ENCODE measurements around the gene CDH3.

Gene CDH3

DNA sequence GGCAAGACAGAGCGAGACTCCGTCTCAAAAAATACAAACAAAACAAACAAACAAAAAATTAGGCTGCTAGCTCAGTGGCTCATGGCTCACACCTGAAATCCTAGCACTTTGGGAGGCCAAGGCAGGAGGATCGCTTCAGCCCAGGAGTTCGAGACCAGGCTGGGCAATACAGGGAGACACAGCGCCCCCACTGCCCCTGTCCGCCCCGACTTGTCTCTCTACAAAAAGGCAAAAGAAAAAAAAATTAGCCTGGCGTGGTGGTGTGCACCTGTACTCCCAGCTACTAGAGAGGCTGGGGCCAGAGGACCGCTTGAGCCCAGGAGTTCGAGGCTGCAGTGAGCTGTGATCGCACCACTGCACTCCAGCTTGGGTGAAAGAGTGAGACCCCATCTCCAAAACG, 91.5 kb downstream of the CDH3 start:
- FAIRE-seq: no peak
- no peak for DNase-seq (ENCODE audit: low spot score)

DNA sequence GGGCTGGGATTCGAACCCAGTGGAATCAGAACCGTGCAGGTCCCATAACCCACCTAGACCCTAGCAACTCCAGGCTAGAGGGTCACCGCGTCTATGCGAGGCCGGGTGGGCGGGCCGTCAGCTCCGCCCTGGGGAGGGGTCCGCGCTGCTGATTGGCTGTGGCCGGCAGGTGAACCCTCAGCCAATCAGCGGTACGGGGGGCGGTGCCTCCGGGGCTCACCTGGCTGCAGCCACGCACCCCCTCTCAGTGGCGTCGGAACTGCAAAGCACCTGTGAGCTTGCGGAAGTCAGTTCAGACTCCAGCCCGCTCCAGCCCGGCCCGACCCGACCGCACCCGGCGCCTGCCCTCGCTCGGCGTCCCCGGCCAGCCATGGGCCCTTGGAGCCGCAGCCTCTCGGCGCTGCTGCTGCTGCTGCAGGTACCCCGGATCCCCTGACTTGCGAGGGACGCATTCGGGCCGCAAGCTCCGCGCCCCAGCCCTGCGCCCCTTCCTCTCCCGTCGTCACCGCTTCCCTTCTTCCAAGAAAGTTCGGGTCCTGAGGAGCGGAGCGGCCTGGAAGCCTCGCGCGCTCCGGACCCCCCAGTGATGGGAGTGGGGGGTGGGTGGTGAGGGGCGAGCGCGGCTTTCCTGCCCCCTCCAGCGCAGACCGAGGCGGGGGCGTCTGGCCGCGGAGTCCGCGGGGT, 92.1 kb downstream of the CDH3 start, which contains the start of gene CDH1:
Gene CDH1, plus strand, starts transcription at position 247 of the 684 bp plus-strand sequence. Its CDS starts 124 bp downstream, at position 371.
- no peak for FAIRE-seq
- no peak for DNase-seq (ENCODE audit: low spot score)

- no peak for DNase-seq (ENCODE audit: low spot score)
- FAIRE-seq: no peak
Observed at GRCh38 chr16:68737730-68738629, 92.9 kb downstream of the CDH3 start.

- DNase-seq (ENCODE audit: low spot score) (no peak), FAIRE-seq (no peak)
Observed at GRCh38 chr16:68739964-68740627, 95.0 kb downstream of the CDH3 start.

- FAIRE-seq: no peak
- DNase-seq (ENCODE audit: low spot score): no peak
Observed at GRCh38 chr16:68740628-68741346, 95.7 kb downstream of the CDH3 start.

- FAIRE-seq (no peak), DNase-seq (ENCODE audit: low spot score) (no peak)
Observed at GRCh38 chr16:68743664-68744063, 98.6 kb downstream of the CDH3 start.

DNA sequence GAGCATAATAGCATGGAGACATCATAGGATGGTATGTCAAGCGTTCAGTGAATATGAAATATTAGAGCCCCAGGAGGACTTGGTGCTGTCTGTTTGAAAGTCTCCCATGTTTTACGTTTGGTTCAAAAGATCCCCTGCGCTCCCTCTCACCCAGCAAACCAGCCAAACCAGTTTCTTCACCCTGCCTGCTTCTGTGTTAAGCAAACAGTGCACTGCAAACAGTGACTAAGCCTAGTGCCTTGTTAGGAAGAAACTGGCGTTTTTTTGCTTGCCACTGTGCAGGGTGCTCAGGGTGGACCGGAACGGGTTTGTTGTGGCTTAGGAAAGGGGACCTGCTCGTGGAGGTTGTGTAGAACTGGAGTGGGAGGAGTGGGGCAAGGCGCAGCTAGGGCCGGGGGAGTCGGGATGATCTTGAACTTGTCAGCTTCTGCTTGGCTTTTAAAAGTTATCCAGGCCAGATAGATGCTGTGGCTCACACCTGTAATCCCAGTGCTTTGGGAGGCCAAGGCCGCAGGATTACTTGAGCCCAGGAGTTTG, 99.7 kb downstream of the CDH3 start:
- FAIRE-seq (no peak), DNase-seq (ENCODE audit: low spot score) (no peak)

GRCh38 chr16:68746951-68747350, 101.8 kb downstream of the CDH3 start:
- FAIRE-seq (no peak), DNase-seq (ENCODE audit: low spot score) (no peak)

DNA sequence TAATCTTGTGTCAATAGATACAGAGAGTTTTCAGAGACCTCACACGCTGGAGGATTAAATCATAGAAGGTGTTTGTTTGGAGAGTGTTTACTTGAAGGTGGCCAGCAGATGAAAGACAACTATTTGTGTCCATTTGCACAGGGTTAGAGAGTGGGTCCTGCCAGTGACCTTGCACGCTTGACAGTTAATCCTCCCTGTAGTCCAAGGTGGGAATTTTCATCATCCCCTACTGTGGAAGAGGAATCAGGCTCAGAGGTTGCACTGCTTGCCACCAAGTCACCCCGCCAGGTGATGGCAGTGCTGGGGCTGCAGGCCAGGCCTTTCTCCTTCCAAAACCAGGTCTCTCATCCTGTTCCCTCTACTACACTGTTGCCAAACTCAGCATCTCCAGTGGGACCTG, 104.3 kb downstream of the CDH3 start:
- FAIRE-seq (no peak), DNase-seq (ENCODE audit: low spot score) (no peak)
